HG02870 (cell line): ENCODE data around the gene TMEM270.

Experiments used
- ATAC-seq: cut with Tn5 transposase; IDR thresholded peaks from one replicate; pipeline ENCODE4 v1.9.1; 2021; ENCODE audit warnings: mild to moderate bottlenecking, moderate library complexity; ENCODE audit not compliant: unreplicated experiment

TMEM270 gene

GRCh38 chr7:73851410-73852338, 9.3 kb upstream of the TMEM270 start:
- ATAC-seq: peak; percentile 81

DNA sequence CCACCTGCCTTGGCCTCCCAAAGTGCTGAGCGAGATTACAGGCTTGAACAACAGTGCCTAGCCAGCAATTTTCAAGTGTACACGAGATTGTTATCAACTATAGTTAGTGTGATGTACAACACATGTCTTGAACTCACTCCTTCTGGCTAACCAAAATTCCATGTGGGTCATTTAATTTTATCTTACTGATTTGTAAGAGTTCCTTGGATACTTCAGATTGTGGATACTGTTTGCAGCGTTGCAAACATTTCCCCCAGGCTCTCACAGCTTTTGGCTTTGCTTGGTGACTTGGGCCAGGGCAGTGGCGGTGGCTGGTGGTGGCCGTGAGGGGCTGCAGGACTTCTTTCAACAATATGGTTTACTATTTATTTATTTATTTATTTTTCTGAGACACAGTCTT, 8.5 kb upstream of the TMEM270 start:
- ATAC-seq: no peak

DNA sequence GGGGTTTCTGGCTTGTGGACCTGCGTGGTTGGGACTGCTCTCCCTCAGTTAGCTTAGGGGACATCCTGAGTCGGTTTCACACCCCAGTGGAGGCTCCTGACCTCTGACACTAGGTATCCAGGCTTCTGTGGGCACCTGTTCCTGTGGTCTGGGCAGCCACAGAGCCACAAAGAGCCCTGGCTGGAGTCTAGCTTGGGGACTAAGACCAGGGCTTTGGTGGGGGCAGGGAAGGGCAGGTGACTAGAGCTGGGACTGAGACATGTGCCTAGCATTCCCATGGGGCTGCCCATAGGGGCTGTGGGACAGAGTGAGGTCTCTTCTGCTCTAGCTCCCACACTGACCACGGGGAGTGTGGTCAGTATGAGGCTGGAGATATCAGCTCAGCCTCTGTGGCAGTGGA, 4.0 kb upstream of the TMEM270 start:
- no peak for ATAC-seq

GRCh38 chr7:73858807-73859206, 2.2 kb upstream of the TMEM270 start:
- ATAC-seq: no peak

DNA sequence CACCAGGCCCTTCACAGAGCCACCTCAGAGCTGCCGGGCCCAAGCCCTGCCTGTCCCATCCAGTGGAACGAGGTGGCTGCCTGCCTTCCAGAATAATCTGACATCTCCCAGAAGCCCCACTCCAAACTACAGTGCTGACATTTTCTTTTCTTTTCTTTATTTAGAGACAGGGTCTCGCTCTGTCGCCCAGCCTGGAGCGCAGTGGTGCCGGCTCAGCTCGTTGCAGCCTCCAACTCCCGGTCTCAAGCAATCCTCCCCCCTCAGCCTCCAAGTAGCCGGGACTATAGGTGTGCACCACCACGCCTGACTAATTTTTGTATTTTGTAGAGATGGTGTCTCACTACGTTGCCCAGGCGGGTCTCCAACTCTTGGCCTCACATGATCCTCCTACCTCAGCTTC, 346 bp downstream of the TMEM270 start:
- no peak for ATAC-seq

GRCh38 chr7:73864981-73865711, 4.2 kb downstream of the TMEM270 start:
- ATAC-seq: no peak

GRCh38 chr7:73865738-73866445, 4.9 kb downstream of the TMEM270 start:
- no peak for ATAC-seq

DNA sequence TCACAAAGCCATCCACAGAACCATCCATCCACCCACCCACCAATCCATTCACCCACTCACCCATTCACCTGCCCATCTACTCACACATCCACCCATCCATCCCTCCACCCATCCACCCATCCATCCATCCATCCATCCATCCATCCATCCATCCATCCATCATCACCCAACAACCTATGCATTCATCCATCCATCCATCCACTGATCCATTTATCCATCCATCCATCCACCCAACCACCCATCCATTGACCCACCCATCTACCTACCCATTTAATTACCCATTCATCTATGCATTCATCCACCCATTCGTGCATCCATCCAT, 5.4 kb downstream of the TMEM270 start:
- no peak for ATAC-seq

GRCh38 chr7:73869011-73869798, 8.2 kb downstream of the TMEM270 start:
- ATAC-seq: no peak

- no peak for ATAC-seq
These were observed 9.1 kb downstream of the TMEM270 start for GRCh38 chr7:73870041-73870492.

- ATAC-seq: no peak
These were observed 10.4 kb downstream of the TMEM270 start for GRCh38 chr7:73871163-73872011.

GRCh38 chr7:73872056-73872908, 11.3 kb downstream of the TMEM270 start:
- no peak for ATAC-seq

DNA sequence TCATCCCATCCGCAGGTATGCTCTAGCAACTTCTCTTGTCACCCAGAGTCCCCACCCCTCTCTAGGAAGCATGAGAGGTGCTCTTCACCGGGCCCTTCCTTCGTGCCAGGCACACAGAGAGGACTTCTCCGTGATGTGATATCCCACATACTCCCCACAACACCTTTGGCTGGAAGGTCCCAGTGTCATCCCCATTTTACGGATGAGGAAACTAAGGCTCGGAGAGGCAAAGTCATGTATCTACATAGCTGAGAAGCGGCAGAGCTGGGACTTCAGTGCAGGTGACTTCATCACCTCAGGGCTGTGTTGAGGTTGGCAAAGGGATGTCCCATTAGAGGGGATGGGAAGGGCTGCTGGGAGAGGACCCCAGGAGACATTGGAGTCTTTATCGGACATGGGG, 15.4 kb downstream of the TMEM270 start:
- no peak for ATAC-seq

GRCh38 chr7:73876973-73877372, 16.0 kb downstream of the TMEM270 start:
- ATAC-seq: no peak

GRCh38 chr7:73879977-73880681, 19.2 kb downstream of the TMEM270 start:
- no peak for ATAC-seq

DNA sequence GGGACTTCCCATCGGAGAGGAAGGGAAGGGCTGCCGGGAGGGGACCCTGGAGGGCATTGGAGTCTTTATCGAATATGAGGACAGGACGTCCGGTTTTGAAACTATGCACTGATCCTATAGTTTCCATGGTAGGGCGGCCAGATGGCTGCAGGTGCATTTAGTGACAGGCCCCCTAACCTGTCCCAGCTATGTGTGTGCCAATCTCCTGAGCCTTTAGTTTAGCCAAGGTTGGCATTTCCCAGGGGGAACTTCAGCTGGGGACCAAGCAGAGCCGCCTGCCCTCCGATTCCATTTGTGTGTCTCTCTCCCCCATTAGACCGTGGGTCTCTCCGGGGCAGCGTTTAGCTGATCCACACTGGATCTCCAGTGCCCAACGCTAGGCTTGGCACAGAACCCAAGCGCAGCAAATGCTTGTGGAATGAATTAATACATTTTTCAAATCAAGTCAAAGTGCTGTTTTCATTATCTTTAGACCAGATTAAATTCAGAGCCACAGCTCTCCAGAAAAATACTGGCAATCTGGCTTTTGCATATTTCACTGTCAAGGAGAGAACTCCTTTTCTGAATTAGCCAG, 19.9 kb downstream of the TMEM270 start:
- ATAC-seq: no peak

GRCh38 chr7:73881352-73882046, 20.5 kb downstream of the TMEM270 start:
- ATAC-seq: no peak
